Measurements from ENCODE around the gene NUPR1. TPM values are rescaled to one million over a fixed set of nuclear protein-coding genes. Genes with fewer than 3 reads are reported as not detected.
"Not testable (repeated sequence)": the region's sequence is repeated elsewhere in the genome, so short reads cannot be mapped to it uniquely, and the experiment has no call there.

The NUPR1 gene
- total RNA-seq, 1 donor from 2014 or later, result not detected

GRCh38 chr16:28499854-28500253, 38.9 kb downstream of the NUPR1 start:
- intact Hi-C loops (cut with micrococcal nuclease), result loop anchor here (10.0 kb wide), 3 partner anchors 125 to 435 kb away; partner anchors contain the start of genes CD19 and SBK1

- intact Hi-C loops (cut with micrococcal nuclease), result loop anchor here (10.0 kb wide), 3 partner anchors 126 to 436 kb away; partner anchors contain the start of genes CD19 and SBK1
Measured at GRCh38 chr16:28498666-28499381, 40.0 kb downstream of the NUPR1 start.

- intact Hi-C loops (cut with micrococcal nuclease), result loop anchor here (10.0 kb wide), 3 partner anchors 127 to 437 kb away; partner anchors contain the start of genes CD19 and SBK1
Measured at GRCh38 chr16:28497861-28498599, 40.7 kb downstream of the NUPR1 start.

- intact Hi-C loops (cut with micrococcal nuclease), result loop anchor here (10.0 kb wide), 3 partner anchors 127 to 437 kb away; partner anchors contain the start of genes CD19 and SBK1
Measured at GRCh38 chr16:28497386-28497785, 41.4 kb downstream of the NUPR1 start.

GRCh38 chr16:28496844-28497243, 41.9 kb downstream of the NUPR1 start:
- intact Hi-C loops (cut with micrococcal nuclease), result loop anchor here (10.0 kb wide), 3 partner anchors 128 to 438 kb away; partner anchors contain the start of genes CD19 and SBK1

GRCh38 chr16:28495795-28496749, 42.7 kb downstream of the NUPR1 start:
- intact Hi-C loops (cut with micrococcal nuclease), result loop anchor here (10.0 kb wide), 3 partner anchors 129 to 439 kb away; partner anchors contain the start of genes CD19 and SBK1

- intact Hi-C loops (cut with micrococcal nuclease), result loop anchor here (10.0 kb wide), 3 partner anchors 130 to 440 kb away; partner anchors contain the start of genes CD19 and SBK1
Measured at GRCh38 chr16:28495098-28495793, 43.5 kb downstream of the NUPR1 start.

- intact Hi-C loops (cut with micrococcal nuclease), result loop anchor here (10.0 kb wide), 3 partner anchors 131 to 441 kb away; partner anchors contain the start of genes CD19 and SBK1
Measured at GRCh38 chr16:28494121-28494851, 44.5 kb downstream of the NUPR1 start, which contains the start of gene APOBR. APOBR (plus strand) TSS chr16:28494643; CDS start chr16:28494682, 39 bp downstream.

GRCh38 chr16:28492511-28492910, 46.3 kb downstream of the NUPR1 start:
- intact Hi-C loops (cut with micrococcal nuclease), result loop anchor here (1.0 to 10.0 kb wide), 6 partner anchors 57 to 442 kb away; partner anchors contain the start of genes CD19, SBK1 and SGF29

- intact Hi-C loops (cut with micrococcal nuclease), result loop anchor here (1.0 to 10.0 kb wide), 6 partner anchors 57 to 443 kb away; partner anchors contain the start of genes CD19, SBK1 and SGF29
Measured at GRCh38 chr16:28491970-28492474, 46.8 kb downstream of the NUPR1 start, which contains the start of gene CLN3. CLN3 (minus strand) TSS chr16:28492074; CDS start chr16:28491759, 315 bp downstream.

- intact Hi-C loops (cut with micrococcal nuclease), result loop anchor here (10.0 kb wide), 3 partner anchors 133 to 443 kb away; partner anchors contain the start of genes CD19 and SBK1
Measured at GRCh38 chr16:28491230-28491969, 47.4 kb downstream of the NUPR1 start.

- intact Hi-C loops (cut with micrococcal nuclease), result no loop called here
Measured at GRCh38 chr16:28486266-28486665, 52.5 kb downstream of the NUPR1 start.

GRCh38 chr16:28483361-28483760, 55.4 kb downstream of the NUPR1 start:
- intact Hi-C loops (cut with micrococcal nuclease), result not testable (repeated sequence)

Other genes with a start within 250 kb of the NUPR1 start
- 3.6 and 4.4 TPM in 2 replicates for gene SBK1, start 246.4 kb downstream of the NUPR1 start, total RNA-seq
- 1.3 and 1.4 TPM in 2 replicates for gene NPIPB6, start 175.5 kb downstream of the NUPR1 start, total RNA-seq
- gene EIF3CL, start 135.1 kb downstream of the NUPR1 start, total RNA-seq, result 72.3 and 93.7 TPM in 2 replicates
- 0.20 and 0.54 TPM in 2 replicates for gene NPIPB7, start 66.6 kb downstream of the NUPR1 start, total RNA-seq
- gene CLN3, start 46.9 kb downstream of the NUPR1 start, total RNA-seq, result 53.8 and 54.9 TPM in 2 replicates
- gene APOBR, start 44.3 kb downstream of the NUPR1 start, total RNA-seq, result 12.7 and 13.0 TPM in 2 replicates
- gene IL27, start 32.1 kb downstream of the NUPR1 start, total RNA-seq, result not detected in 2 replicates
- gene SGF29, start 14.9 kb upstream of the NUPR1 start, total RNA-seq, result 36.3 and 36.5 TPM in 2 replicates
- 0.37 and 0.63 TPM in 2 replicates for gene SULT1A2, start 58.1 kb upstream of the NUPR1 start, total RNA-seq
- 5.8 and 6.4 TPM in 2 replicates for gene SULT1A1, start 71.1 kb upstream of the NUPR1 start, total RNA-seq
- 1.6 and 1.9 TPM in 2 replicates for gene NPIPB8, start 99.1 kb upstream of the NUPR1 start, total RNA-seq
- 740 and 753 TPM in 2 replicates for gene EIF3C, start 172.5 kb upstream of the NUPR1 start, total RNA-seq
- gene NPIPB9, start 212.8 kb upstream of the NUPR1 start, total RNA-seq, result 5.2 and 5.4 TPM in 2 replicates

Data from T-helper 1 cell treated with Interleukin-12 subunit alpha and Interleukin-12 subunit beta and Interleukin-4 antibody, amounts not matched to agents 30 ng/mL and 1 ng/mL, for 36 hours (primary cell).